Measurements from ENCODE around the gene BLACAT1. TPM values are rescaled to one million over a fixed set of nuclear protein-coding genes. Genes with fewer than 3 reads are reported as not detected.

Gene BLACAT1
- total RNA-seq, 1 experiment from 2014 or later = 9.8 TPM

DNA sequence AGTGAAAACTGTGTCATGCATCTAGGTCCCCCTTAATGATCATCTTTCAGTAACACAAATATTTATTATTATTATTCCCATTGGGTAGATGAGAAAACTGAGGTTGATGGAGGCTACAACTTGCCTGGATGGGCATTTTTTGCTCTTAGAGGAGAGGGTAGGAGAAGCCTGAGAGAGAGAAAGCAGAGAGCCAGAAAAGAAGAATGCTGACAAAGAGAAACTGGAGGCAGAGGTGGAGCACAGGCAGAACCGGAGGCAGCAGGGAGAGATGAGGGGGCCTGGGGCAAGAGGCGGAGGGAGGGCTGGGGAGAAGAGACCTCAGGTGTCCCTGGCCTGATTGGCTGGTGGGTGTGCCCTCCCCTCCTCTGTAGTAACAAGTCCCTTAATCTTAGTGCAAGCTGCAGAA is 4.1 kb downstream of the BLACAT1 start:
- H3K27me3 Mint-ChIP-seq (ENCODE audit: low read depth) = peaks cover 13% of the 10 kb centered on the region
- H3K36me3 Mint-ChIP-seq = no peaks in the 10 kb centered on the region
- H3K4me3 Mint-ChIP-seq = peak overlapping the region; percentile 74
- peak; percentile 12 for ATAC-seq
- H3K27ac Mint-ChIP-seq = peak overlapping the region; percentile 30
- ChIA-PET POLR2A (interaction anchor here (4.0 kb wide), 1 partner anchor 11 kb away, joined by 15 read pairs; no protein-coding TSS in a partner anchor), CTCF (interaction anchor here (1.0 to 12.4 kb wide), 8 partner anchors 10 to 117 kb away, joined by 3 to 205 read pairs (median 6); no protein-coding TSS in a partner anchor)
- TF ChIP-seq PRRX2 (CRISPR knock-in tag; IDR thresholded peaks at IDR 0.05) = no peak
- TF ChIP-seq HMGA2 (CRISPR knock-in tag; IDR thresholded peaks at IDR 0.05) = no peak
- 0 out of 2 replicates have a peak, but pooled peaks have one; percentile 34 for TF ChIP-seq SP1 (CRISPR knock-in tag; conservative IDR thresholded peaks at IDR 0.05)
- TF ChIP-seq GTF2I (CRISPR knock-in tag; conservative IDR thresholded peaks at IDR 0.05) = peak; percentile 73; the same call in 1 of the 2 replicates
- peak; percentile 75 for DNase-seq (ENCODE audit: low spot score)
- H3K9me3 Mint-ChIP-seq = no peaks in the 10 kb centered on the region
- H3K4me1 Mint-ChIP-seq = peaks cover 79% of the 10 kb centered on the region

DNA sequence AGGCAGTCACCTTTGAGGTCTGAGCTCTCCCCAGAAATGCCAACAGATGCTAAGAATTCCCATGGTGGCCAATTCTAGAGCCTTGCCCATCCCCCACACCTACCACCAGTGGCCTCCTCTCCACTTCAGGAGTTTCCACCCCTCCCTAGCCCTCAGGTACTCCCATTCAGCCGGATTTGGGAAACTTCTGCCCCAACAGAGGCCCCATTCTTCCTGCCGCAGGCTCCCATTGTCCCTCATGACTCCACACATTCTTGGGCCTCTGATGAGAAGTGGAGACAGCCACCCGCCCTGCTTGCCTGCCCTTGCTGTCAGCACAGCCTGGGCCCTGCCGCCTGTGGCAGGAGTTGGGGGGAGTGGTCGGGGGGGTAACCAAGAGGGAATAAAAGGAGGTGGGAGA is 4.6 kb downstream of the BLACAT1 start:
- peak; percentile 50 for DNase-seq (ENCODE audit: low spot score)
- CTCF ChIA-PET = interaction anchor here (5.0 to 12.4 kb wide), 4 partner anchors 10 to 72 kb away, joined by 30 to 205 read pairs (median 100); no protein-coding TSS in a partner anchor

More for the DNA sequence above, 4.6 kb downstream of the BLACAT1 start:
- Mint-ChIP-seq H3K27ac (peak overlapping the region; percentile 78), H3K4me3 (peak overlapping the region; percentile 74), H3K36me3 (no peaks in the 10 kb centered on the region), H3K4me1 (peaks cover 84% of the 10 kb centered on the region), H3K9me3 (no peaks in the 10 kb centered on the region), H3K27me3 (ENCODE audit: low read depth) (peaks cover 13% of the 10 kb centered on the region)
- TF ChIP-seq, protein P1, sequence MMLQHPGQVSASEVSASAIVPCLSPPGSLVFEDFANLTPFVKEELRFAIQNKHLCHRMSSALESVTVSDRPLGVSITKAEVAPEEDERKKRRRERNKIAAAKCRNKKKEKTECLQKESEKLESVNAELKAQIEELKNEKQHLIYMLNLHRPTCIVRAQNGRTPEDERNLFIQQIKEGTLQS (CRISPR knock-in tag; conservative IDR thresholded peaks at IDR 0.05) = no peak
- TF ChIP-seq, protein P2, sequence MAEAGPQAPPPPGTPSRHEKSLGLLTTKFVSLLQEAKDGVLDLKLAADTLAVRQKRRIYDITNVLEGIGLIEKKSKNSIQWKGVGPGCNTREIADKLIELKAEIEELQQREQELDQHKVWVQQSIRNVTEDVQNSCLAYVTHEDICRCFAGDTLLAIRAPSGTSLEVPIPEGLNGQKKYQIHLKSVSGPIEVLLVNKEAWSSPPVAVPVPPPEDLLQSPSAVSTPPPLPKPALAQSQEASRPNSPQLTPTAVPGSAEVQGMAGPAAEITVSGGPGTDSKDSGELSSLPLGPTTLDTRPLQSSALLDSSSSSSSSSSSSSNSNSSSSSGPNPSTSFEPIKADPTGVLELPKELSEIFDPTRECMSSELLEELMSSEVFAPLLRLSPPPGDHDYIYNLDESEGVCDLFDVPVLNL (CRISPR knock-in tag; IDR thresholded peaks at IDR 0.05; ENCODE audit: borderline replicate concordance, low read depth) = no peak
- TF ChIP-seq NFE2L1 (CRISPR knock-in tag; IDR thresholded peaks at IDR 0.05) (peak; percentile 97), TEAD4 (CRISPR knock-in tag; IDR thresholded peaks at IDR 0.05) (peak; percentile 44; the same call in 1 of the 2 replicates), TEAD1 (CRISPR knock-in tag; IDR thresholded peaks at IDR 0.05) (peak; percentile 87), TP53 (CRISPR knock-in tag; IDR thresholded peaks at IDR 0.05) (no peak), ETV6 (CRISPR knock-in tag; IDR thresholded peaks at IDR 0.05) (peak; percentile 62), PREB (CRISPR knock-in tag; IDR thresholded peaks at IDR 0.05; ENCODE audit: borderline replicate concordance) (no peak)
- TF ChIP-seq, protein P3, sequence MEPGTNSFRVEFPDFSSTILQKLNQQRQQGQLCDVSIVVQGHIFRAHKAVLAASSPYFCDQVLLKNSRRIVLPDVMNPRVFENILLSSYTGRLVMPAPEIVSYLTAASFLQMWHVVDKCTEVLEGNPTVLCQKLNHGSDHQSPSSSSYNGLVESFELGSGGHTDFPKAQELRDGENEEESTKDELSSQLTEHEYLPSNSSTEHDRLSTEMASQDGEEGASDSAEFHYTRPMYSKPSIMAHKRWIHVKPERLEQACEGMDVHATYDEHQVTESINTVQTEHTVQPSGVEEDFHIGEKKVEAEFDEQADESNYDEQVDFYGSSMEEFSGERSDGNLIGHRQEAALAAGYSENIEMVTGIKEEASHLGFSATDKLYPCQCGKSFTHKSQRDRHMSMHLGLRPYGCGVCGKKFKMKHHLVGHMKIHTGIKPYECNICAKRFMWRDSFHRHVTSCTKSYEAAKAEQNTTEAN (CRISPR knock-in tag; IDR thresholded peaks at IDR 0.05) = no peak
- TF ChIP-seq, protein P4, sequence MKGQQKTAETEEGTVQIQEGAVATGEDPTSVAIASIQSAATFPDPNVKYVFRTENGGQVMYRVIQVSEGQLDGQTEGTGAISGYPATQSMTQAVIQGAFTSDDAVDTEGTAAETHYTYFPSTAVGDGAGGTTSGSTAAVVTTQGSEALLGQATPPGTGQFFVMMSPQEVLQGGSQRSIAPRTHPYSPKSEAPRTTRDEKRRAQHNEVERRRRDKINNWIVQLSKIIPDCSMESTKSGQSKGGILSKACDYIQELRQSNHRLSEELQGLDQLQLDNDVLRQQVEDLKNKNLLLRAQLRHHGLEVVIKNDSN (CRISPR knock-in tag; IDR thresholded peaks at IDR 0.05) = peak; percentile 33; the same call in 1 of the 2 replicates
- TF ChIP-seq, protein P5, sequence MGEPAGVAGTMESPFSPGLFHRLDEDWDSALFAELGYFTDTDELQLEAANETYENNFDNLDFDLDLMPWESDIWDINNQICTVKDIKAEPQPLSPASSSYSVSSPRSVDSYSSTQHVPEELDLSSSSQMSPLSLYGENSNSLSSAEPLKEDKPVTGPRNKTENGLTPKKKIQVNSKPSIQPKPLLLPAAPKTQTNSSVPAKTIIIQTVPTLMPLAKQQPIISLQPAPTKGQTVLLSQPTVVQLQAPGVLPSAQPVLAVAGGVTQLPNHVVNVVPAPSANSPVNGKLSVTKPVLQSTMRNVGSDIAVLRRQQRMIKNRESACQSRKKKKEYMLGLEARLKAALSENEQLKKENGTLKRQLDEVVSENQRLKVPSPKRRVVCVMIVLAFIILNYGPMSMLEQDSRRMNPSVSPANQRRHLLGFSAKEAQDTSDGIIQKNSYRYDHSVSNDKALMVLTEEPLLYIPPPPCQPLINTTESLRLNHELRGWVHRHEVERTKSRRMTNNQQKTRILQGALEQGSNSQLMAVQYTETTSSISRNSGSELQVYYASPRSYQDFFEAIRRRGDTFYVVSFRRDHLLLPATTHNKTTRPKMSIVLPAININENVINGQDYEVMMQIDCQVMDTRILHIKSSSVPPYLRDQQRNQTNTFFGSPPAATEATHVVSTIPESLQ (CRISPR knock-in tag; IDR thresholded peaks at IDR 0.05) = no peak
- TF ChIP-seq, protein P6, sequence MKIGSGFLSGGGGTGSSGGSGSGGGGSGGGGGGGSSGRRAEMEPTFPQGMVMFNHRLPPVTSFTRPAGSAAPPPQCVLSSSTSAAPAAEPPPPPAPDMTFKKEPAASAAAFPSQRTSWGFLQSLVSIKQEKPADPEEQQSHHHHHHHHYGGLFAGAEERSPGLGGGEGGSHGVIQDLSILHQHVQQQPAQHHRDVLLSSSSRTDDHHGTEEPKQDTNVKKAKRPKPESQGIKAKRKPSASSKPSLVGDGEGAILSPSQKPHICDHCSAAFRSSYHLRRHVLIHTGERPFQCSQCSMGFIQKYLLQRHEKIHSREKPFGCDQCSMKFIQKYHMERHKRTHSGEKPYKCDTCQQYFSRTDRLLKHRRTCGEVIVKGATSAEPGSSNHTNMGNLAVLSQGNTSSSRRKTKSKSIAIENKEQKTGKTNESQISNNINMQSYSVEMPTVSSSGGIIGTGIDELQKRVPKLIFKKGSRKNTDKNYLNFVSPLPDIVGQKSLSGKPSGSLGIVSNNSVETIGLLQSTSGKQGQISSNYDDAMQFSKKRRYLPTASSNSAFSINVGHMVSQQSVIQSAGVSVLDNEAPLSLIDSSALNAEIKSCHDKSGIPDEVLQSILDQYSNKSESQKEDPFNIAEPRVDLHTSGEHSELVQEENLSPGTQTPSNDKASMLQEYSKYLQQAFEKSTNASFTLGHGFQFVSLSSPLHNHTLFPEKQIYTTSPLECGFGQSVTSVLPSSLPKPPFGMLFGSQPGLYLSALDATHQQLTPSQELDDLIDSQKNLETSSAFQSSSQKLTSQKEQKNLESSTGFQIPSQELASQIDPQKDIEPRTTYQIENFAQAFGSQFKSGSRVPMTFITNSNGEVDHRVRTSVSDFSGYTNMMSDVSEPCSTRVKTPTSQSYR (CRISPR knock-in tag; IDR thresholded peaks at IDR 0.05) = peak; percentile 80
- POLR2A ChIA-PET = interaction anchor here (1.1 to 4.0 kb wide), 2 partner anchors 10 to 15 kb away, joined by 3 to 15 read pairs; no protein-coding TSS in a partner anchor
- peak; percentile 0; the same call in 1 of the 2 replicates for ATAC-seq

Data from WTC11 (cell line).